Measurements from ENCODE around the gene ATP6V0C.

The ATP6V0C gene

DNA sequence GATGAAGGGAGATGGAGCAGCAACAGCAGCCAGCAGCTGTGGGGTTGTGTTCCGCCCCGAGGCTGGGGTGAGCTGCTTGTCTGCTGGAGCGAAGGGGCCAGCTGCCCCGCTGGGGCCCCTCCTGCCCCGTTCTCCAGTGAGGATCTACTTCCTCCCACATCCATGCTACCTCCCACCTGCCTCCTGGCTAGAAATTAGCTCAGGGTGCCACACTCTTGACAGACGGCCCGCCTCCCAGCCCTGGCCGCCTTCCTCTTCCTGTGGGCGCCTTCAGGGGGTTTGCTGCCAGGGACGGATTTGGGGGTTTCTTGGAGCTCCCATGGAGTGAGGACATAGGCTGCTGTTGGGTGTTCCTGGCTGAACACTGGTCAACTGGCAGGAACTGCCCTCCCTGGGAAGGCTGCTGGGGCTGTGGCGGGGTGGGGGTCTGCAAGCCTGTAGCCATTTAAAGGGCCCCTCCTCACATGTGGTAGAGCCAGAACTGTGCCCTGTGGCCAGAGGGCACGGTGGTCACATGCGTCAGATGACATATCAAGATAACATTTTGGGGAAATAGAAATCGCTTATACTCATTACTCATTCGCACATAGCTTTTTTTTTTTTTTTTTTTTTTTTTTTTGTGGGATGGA, 25.7 kb upstream of the ATP6V0C start:
- peak in 3 of 58 donors; percentile 31 to 42 (median 34) for DNase-seq

DNA sequence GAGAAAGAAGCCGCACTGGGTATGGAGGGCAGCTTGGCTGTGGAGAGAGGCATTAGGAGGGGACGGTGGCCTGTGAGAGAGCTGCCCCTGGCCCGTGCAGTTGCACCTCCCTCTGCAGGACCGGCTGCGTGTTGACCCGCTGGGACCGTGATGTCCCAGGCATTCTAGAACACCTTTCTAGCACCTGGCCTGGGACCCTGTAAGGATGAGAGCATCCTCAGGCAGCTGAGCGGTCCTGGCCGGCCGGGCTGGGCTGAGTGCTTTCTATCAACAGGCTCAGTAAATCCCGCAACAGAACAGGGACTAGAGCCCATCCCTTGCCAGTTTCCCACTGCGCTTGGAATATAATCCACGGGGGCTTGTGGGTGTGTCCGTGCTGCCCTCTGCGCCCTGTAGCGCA, 24.2 kb upstream of the ATP6V0C start:
- no peak for DNase-seq

DNA sequence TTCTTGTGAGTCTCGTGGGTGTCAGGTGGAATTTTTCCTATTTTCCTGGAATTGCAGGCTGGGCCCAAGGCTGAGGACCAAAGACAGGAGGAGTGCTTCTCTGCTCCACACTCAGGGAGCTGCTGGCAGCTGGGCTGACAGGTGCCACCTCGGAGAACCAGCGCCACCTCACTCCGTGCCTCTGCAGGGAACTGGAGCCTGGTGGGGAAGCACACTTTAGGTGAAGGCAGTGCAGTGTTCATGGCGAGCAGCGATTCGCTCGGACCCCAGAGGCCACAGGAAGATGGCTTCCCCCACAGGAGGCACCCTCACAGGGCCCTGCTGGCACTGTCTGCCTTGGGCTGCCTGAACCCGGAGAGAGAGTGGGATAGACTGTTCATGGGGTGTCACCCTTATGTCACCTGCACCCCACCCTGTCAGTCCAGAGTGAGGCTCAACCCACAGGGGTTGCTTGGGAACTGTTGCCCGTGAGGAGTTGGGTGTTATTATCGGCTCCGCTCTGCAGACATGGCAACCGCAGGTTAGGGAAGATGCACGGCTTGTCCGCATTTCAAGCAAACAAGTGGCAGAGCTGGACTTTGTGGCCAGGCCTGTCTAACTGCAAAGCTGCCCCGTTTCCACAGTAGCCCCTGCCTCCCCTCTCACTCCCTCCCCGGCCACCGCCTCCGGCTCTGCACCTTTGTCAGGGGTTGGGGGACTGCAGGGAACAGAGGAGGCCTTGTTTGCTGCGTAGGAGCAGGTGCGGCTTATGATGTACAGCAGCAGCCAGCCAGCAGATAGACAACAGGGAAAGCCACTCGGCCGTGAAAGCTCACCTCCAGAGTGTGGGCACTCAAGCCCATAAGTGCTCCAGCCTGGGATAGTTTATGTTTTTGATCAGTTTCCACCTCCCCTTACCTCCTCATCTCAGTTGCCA, 23.3 kb upstream of the ATP6V0C start:
- DNase-seq, result no peak

GRCh38 chr16:2492292-2492691, 21.5 kb upstream of the ATP6V0C start:
- no peak for DNase-seq

- DNase-seq, result no peak
Measured at GRCh38 chr16:2493605-2494004, 20.1 kb upstream of the ATP6V0C start.

- DNase-seq, result no peak
Measured at GRCh38 chr16:2494616-2495015, 19.1 kb upstream of the ATP6V0C start.

- DNase-seq, result no peak
Measured at GRCh38 chr16:2495041-2495440, 18.7 kb upstream of the ATP6V0C start.

DNA sequence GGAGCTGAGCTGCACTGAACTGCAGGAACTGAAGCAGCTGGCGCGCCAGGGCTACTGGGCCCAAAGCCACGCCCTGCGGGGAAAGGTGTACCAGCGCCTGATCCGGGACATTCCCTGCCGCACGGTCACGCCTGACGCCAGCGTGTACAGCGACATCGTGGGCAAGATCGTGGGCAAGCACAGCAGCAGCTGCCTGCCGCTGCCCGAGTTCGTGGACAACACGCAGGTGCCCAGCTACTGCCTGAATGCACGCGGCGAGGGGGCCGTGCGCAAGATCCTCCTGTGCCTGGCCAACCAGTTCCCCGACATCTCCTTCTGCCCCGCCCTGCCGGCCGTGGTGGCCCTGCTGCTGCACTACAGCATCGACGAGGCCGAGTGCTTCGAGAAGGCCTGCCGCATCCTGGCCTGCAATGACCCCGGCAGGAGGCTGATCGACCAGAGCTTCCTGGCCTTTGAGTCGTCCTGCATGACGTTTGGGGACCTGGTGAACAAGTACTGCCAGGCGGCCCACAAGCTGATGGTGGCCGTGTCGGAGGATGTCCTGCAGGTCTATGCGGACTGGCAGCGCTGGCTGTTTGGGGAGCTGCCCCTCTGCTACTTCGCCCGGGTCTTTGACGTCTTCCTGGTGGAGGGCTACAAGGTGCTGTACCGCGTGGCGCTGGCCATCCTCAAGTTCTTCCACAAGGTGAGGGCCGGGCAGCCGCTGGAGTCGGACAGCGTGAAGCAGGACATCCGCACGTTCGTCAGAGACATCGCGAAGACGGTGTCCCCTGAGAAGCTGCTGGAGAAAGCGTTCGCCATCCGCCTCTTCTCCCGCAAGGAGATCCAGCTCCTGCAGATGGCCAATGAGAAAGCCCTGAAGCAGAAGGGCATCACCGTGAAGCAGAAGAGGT, 17.3 kb upstream of the ATP6V0C start:
- no peak for DNase-seq

- peak in 4 of 58 donors; percentile 21 to 33 (median 28) for DNase-seq
Measured at GRCh38 chr16:2497116-2497630, 16.6 kb upstream of the ATP6V0C start.

DNA sequence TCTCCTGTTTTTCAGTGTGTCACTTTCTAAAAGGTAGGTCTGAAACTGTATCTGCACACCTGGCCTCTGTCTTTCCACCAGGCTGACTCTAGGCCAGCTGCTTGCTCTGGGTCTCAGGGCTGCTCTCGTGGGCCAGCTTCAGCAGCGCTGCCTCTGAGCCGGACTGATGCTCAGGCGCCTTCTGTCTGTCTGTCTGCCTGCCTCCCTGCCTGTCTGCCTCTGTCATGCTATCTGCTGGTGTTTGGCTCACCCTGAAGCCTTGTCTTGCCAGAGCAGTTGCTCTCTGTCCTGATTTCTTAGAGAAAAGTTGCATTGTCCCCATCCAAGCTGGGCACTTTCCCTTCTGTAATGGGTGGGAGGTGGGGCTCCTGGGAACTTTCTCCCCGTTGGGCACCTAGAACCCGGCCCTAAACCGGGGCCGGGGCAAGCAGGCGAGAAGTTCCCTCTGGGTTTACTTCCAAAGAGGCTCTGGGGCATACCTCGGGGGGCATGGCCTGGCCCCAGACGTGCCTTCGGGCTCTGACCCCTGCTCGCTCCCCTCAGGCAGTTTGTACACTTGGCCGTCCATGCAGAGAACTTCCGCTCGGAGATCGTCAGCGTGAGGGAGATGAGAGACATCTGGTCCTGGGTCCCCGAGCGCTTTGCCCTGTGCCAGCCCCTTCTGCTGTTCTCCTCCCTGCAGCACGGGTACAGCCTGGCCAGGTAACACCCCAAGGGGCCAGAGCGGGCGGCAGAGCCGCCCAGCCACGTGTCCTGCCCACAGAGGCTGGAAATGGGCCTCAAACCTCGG, 15.9 kb upstream of the ATP6V0C start:
- no peak for DNase-seq

GRCh38 chr16:2498531-2499253, 15.1 kb upstream of the ATP6V0C start:
- no peak for DNase-seq

DNA sequence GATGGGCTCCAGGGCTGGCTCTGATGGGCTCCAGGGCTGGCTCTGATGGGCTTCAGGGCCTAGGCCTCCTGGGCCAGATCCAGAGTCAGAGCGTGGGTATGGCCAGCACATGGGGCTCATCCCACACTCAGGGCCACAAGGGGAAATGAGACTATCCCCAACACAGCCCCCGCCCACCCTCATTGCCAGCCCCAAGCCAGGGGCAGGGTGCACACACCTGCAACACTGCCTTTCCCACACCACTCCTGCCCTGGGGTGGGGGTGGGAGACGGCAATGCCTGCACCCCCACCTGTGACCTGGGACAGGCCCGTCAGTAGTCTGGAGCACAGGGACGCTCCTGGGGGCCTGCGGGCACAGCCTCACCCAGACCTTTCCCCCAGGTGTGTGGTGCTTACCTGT, 14.3 kb upstream of the ATP6V0C start:
- DNase-seq, result no peak

GRCh38 chr16:2499890-2500429, 13.8 kb upstream of the ATP6V0C start:
- DNase-seq, result no peak

GRCh38 chr16:2500430-2500917, 13.3 kb upstream of the ATP6V0C start:
- DNase-seq, result no peak

DNA sequence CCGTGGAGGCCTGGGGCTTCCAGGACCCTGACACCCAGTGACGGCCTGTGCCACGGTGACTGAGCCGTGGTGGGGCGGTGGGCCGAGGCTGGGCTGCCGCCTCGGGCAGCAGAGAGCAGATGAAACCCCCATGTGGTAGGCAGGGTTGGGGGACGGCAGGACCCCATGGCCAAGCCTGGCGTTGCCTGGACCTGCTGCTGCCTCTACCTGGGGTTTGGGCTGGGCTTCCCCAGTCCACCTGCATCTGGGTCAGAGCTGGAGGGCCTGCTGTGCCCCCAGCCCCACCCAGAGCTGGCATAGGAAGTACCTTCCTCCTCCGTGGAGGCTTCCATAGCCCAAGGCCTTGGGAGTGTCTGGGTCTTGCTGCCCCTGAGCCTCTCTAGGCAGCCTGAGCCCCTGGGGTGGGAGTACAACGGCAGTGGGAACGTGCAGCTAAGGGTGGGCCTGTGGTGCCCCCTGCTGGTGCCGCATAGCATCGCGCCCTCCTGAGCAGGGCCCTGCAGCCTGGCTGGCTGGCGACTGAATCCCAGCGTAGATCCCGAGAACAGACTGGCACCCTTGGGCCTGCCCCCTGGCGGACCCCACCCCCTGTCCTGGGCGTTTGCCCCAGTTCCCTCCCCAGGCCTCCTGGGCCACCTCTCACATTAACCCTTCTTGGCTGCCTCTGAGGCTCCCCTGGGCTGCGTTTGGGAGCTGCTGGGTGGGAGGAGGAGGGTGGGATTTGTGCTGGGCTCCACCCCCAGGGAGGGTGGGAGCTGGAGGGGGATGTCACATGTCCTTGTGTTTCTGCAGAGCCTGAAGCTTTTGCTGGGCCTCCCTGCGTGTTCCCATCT, 12.6 kb upstream of the ATP6V0C start:
- DNase-seq, result peak; percentile 51 to 98 (median 88)

DNA sequence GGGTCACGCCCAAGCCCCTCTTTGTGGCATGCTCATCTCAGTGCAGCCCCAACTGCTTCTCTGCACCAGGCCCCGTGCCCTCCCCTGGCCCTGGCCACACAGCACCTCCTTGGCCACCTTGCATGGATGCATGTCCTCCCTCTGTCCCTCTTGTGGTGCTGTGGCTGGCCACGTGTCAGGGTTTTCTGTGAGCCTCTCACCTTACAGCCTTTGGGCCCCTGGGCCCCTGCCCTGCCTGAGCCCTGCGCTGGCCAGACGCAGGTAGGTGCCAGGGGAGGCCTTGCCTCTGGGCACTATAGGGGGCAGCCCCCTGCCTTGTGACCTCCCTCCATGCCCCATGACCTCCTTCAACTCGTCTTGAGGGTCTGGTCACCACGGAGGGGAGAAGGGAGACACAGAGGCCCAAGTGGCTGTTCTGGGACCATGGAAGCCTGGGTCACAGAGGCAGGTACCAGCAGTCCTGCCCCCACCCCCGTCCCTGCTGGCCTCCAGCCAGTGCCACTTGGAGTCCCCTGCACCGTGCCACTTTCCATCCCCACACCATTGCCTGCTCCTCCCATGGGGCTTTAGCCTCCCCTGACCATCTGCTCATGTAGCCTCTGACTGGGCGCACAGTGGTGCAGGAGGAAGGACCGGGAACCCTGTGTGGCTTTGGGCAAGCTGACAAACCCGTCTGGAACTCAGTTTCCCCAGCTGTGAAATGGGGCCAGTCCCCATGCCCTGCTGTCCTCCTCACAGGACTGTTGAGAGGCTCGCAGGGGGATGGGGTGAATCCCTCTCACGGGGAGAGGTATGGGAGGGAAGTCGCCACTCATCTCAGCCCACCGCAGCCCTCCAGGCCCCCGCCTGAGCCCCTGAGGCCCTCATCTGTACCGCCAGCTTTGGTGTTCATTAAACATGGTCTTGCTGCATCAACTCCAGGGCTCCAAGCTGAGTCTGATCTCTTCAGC, 11.5 kb upstream of the ATP6V0C start:
- DNase-seq, result no peak

DNA sequence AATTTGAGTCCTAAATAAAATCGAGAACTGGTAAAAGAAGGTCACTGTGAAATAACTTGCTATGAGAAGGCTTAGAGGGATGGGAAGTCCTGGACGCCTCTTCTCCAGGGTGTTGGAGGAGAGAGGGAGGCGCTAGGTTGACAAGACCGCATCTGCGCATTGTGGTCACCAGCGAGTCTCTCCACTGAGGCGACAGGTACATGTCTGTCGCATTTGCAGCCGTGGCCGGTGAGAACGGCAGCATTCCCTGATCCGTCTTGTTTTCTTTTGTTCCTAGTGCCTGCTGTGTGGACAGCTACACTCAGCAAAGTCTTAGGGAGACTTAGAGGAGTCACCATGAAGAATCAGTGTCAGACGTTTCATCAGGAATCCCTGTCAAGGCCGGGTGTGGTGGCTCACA, 8.1 kb upstream of the ATP6V0C start:
- no peak for DNase-seq
